Stomach smooth muscle (tissue), 2 donors: ENCODE data around the gene MAK.
"Not testable (repeated sequence)": the region's sequence is repeated elsewhere in the genome, so short reads cannot be mapped to it uniquely, and the experiment has no call there.

Source experiments
- H3K27ac ChIP-seq: one replicate; pipeline ENCODE4 v1.7.0; 2013; ENCODE audit warnings: mild to moderate bottlenecking, low read length, inconsistent platforms
- H3K27me3 ChIP-seq, 2 donors: one replicate each; pipeline ENCODE4 v1.7.0; 2013; ENCODE audit warnings: low read length in 2 of 2; ENCODE audit not compliant: insufficient read depth in 2 of 2, control insufficient read depth in 1 of 2
- H3K36me3 ChIP-seq, 2 donors: one replicate each; pipeline ENCODE4 v1.7.0; 2013; ENCODE audit warnings: low read length in 2 of 2; ENCODE audit not compliant: control insufficient read depth in 2 of 2, insufficient read depth in 2 of 2
- H3K4me1 ChIP-seq: one replicate; pipeline ENCODE4 v1.7.0; 2013; ENCODE audit warnings: low read length; ENCODE audit not compliant: control insufficient read depth, insufficient read depth
- H3K4me3 ChIP-seq, 2 donors: one replicate each; pipeline ENCODE4 v1.7.0; 2013; ENCODE audit warnings: low read length in 2 of 2
- H3K9ac ChIP-seq, 2 donors: one replicate each; pipeline ENCODE4 v1.7.0; 2013; ENCODE audit warnings: low read length in 2 of 2, mild to moderate bottlenecking in 1 of 2
- H3K9me3 ChIP-seq, 2 donors: one replicate each; pipeline ENCODE4 v1.7.0; 2013; ENCODE audit warnings: low read length in 2 of 2; ENCODE audit not compliant: control insufficient read depth in 2 of 2
- donor health status: healthy.
- donor health status: Pancreatic carcinoma.

Gene MAK

GRCh38 chr6:10791673-10792072 is 46.7 kb downstream of the MAK start:
- no peak overlapping the region for H3K27ac ChIP-seq
- no peak overlapping the region for H3K4me3 ChIP-seq
- peaks cover 4 to 5% of the 10 kb centered on the region in 2 donors for H3K36me3 ChIP-seq

GRCh38 chr6:10779076-10779475 is 59.3 kb downstream of the MAK start:
- Histone ChIP-seq H3K36me3 (peaks cover 7 to 9% of the 10 kb centered on the region in 2 donors), H3K4me3 (no peak overlapping the region), H3K9me3 (no peaks in the 10 kb centered on the region), H3K27me3 (no peaks in the 10 kb centered on the region), H3K4me1 (no peaks in the 10 kb centered on the region), H3K9ac (no peak overlapping the region), H3K27ac (no peak overlapping the region)

More at GRCh38 chr6:10791673-10792072, 46.7 kb downstream of the MAK start:
- H3K9me3 ChIP-seq = no peaks in the 10 kb centered on the region
- no peak overlapping the region for H3K9ac ChIP-seq
- H3K4me1 ChIP-seq = no peaks in the 10 kb centered on the region
- H3K27me3 ChIP-seq = no peaks in the 10 kb centered on the region

- H3K4me1 ChIP-seq = no peaks in the 10 kb centered on the region
- no peak overlapping the region for H3K4me3 ChIP-seq
- H3K27ac ChIP-seq = no peak overlapping the region
- H3K9ac ChIP-seq = no peak overlapping the region
- no peaks in the 10 kb centered on the region for H3K27me3 ChIP-seq
- H3K36me3 ChIP-seq = peaks cover 7% of the 10 kb centered on the region in 2 donors
- H3K9me3 ChIP-seq = no peaks in the 10 kb centered on the region
Observed at GRCh38 chr6:10778230-10778629, 60.1 kb downstream of the MAK start.

- H3K27ac ChIP-seq = no peak overlapping the region
- H3K4me1 ChIP-seq = no peaks in the 10 kb centered on the region
- no peaks in the 10 kb centered on the region for H3K9me3 ChIP-seq
- no peaks in the 10 kb centered on the region for H3K27me3 ChIP-seq
- no peak overlapping the region for H3K4me3 ChIP-seq
- H3K9ac ChIP-seq = no peak overlapping the region
- peaks cover 18% of the 10 kb centered on the region in 2 donors for H3K36me3 ChIP-seq
Observed at GRCh38 chr6:10771371-10771894, 66.9 kb downstream of the MAK start.

- Histone ChIP-seq H3K9ac (no peak overlapping the region), H3K4me3 (no peak overlapping the region)
Observed at GRCh38 chr6:10769419-10769818, 68.9 kb downstream of the MAK start.

GRCh38 chr6:10763006-10763405 is 75.3 kb downstream of the MAK start:
- no peak overlapping the region for H3K9ac ChIP-seq
- H3K27me3 ChIP-seq = no peaks in the 10 kb centered on the region
- H3K9me3 ChIP-seq = no peaks in the 10 kb centered on the region
- no peaks in the 10 kb centered on the region for H3K4me1 ChIP-seq
- H3K4me3 ChIP-seq = no peak overlapping the region
- H3K27ac ChIP-seq = no peak overlapping the region
- peaks cover under 1 to 5% of the 10 kb centered on the region in 2 donors for H3K36me3 ChIP-seq

More at GRCh38 chr6:10769419-10769818, 68.9 kb downstream of the MAK start:
- peaks cover 11 to 19% of the 10 kb centered on the region in 2 donors for H3K36me3 ChIP-seq
- no peaks in the 10 kb centered on the region for H3K27me3 ChIP-seq
- H3K4me1 ChIP-seq = no peaks in the 10 kb centered on the region
- H3K27ac ChIP-seq = no peak overlapping the region
- H3K9me3 ChIP-seq = no peaks in the 10 kb centered on the region

- Histone ChIP-seq H3K9me3 (no peaks in the 10 kb centered on the region), H3K4me3 (no peak overlapping the region), H3K27ac (no peak overlapping the region), H3K27me3 (no peaks in the 10 kb centered on the region), H3K4me1 (no peaks in the 10 kb centered on the region), H3K9ac (no peak overlapping the region), H3K36me3 (peaks cover 3 to 5% of the 10 kb centered on the region in 2 donors)
Observed at GRCh38 chr6:10759884-10760329, 78.4 kb downstream of the MAK start.

GRCh38 chr6:10759312-10759839 is 79.0 kb downstream of the MAK start:
- no peak overlapping the region for H3K9ac ChIP-seq
- no peak overlapping the region for H3K27ac ChIP-seq
- no peaks in the 10 kb centered on the region for H3K9me3 ChIP-seq
- peaks cover 3 to 10% of the 10 kb centered on the region in 2 donors for H3K36me3 ChIP-seq
- no peaks in the 10 kb centered on the region for H3K4me1 ChIP-seq
- no peak overlapping the region for H3K4me3 ChIP-seq
- H3K27me3 ChIP-seq = no peaks in the 10 kb centered on the region

GRCh38 chr6:10756085-10756484 is 82.3 kb downstream of the MAK start:
- no peak overlapping the region for H3K27ac ChIP-seq
- no peak overlapping the region for H3K4me3 ChIP-seq
- no peaks in the 10 kb centered on the region for H3K9me3 ChIP-seq
- H3K27me3 ChIP-seq = no peaks in the 10 kb centered on the region
- no peaks in the 10 kb centered on the region for H3K4me1 ChIP-seq
- no peak overlapping the region for H3K9ac ChIP-seq
- H3K36me3 ChIP-seq = peaks cover 17 to 25% of the 10 kb centered on the region in 2 donors

- not testable (repeated sequence) for H3K9ac ChIP-seq, H3K27ac ChIP-seq, H3K4me3 ChIP-seq, H3K9me3 ChIP-seq, H3K27me3 ChIP-seq
- H3K4me1 ChIP-seq = peaks cover 22% of the 10 kb centered on the region
- peaks cover 24% of the 10 kb centered on the region in 2 donors for H3K36me3 ChIP-seq
Observed at GRCh38 chr6:10751757-10752156, 86.6 kb downstream of the MAK start.

- not testable (repeated sequence) for H3K9ac ChIP-seq, H3K9me3 ChIP-seq, H3K4me3 ChIP-seq, H3K27ac ChIP-seq, H3K27me3 ChIP-seq
- peaks cover 22% of the 10 kb centered on the region for H3K4me1 ChIP-seq
- H3K36me3 ChIP-seq = peaks cover 24% of the 10 kb centered on the region in 2 donors
Observed at GRCh38 chr6:10750568-10750967, 87.8 kb downstream of the MAK start.
